Fibroblast of lung (primary cell): Measurements from ENCODE around the gene MINPP1. TPM values are rescaled to one million over a fixed set of nuclear protein-coding genes. Genes with fewer than 3 reads are reported as not detected.

ENCODE experiments used
- DNase-seq, 2 donors: peaks; one replicate each; pipeline versions ENCODE4 v3.0.0 to v3.0.0-alpha.2; 2010; ENCODE audit warnings: low read depth in 2 of 2
- H2AFZ ChIP-seq: 2 replicates; pipeline ENCODE4 v1.5.1; 2012; ENCODE audit warnings: low read length, control low read depth, inconsistent platforms
- H3K27ac ChIP-seq: 2 replicates; pipeline ENCODE4 v1.5.1; 2011; ENCODE audit warnings: low read length, control low read depth; ENCODE audit not compliant: insufficient read depth
- H3K27me3 ChIP-seq: 2 replicates; pipeline ENCODE4 v1.5.1; 2011; ENCODE audit warnings: mild to moderate bottlenecking, low read length; ENCODE audit not compliant: control insufficient read depth, insufficient read depth
- H3K36me3 ChIP-seq: 2 replicates; pipeline ENCODE4 v1.5.1; 2011; ENCODE audit warnings: low read length; ENCODE audit not compliant: control insufficient read depth, insufficient read depth
- H3K4me1 ChIP-seq: 2 replicates; pipeline ENCODE4 v1.5.1; 2011; ENCODE audit warnings: low read length; ENCODE audit not compliant: control insufficient read depth, insufficient read depth; ENCODE audit errors: extremely low read depth
- H3K4me2 ChIP-seq: 2 replicates; pipeline ENCODE4 v1.5.1; 2011; ENCODE audit warnings: low read length, control low read depth; ENCODE audit not compliant: insufficient read depth; ENCODE audit errors: extremely low read depth
- H3K4me3 ChIP-seq, 4 experiments: fragments of 200-600 bp in 1 of 4; sonication (generic) in 1 of 4; replicated peaks in 1 of 4; 2 replicates each; pipeline ENCODE4 v1.5.1; 2011 to 2016; ENCODE audit warnings: low read length in 4 of 4, low read depth in 3 of 4, mild to moderate bottlenecking in 3 of 4, control low read depth in 2 of 4, inconsistent platforms in 1 of 4, mixed read lengths in 1 of 4; ENCODE audit not compliant: insufficient read depth in 1 of 4; ENCODE audit errors: control extremely low read depth in 1 of 4
- H3K79me2 ChIP-seq: 2 replicates; pipeline ENCODE4 v1.5.1; 2012; ENCODE audit warnings: mild to moderate bottlenecking, low read length, inconsistent platforms; ENCODE audit not compliant: control insufficient read depth, insufficient read depth
- H3K9ac ChIP-seq: 2 replicates; pipeline ENCODE4 v1.5.1; 2011; ENCODE audit warnings: mild to moderate bottlenecking, low read length, control low read depth; ENCODE audit not compliant: insufficient read depth
- H3K9me3 ChIP-seq: 2 replicates; pipeline ENCODE4 v1.5.1; 2012; ENCODE audit warnings: low read depth, low read length; ENCODE audit not compliant: control insufficient read depth, insufficient read depth
- H4K20me1 ChIP-seq: 2 replicates; pipeline ENCODE4 v1.5.1; 2011; ENCODE audit warnings: low read length; ENCODE audit not compliant: control insufficient read depth, insufficient read depth; ENCODE audit errors: extremely low read depth
- CTCF ChIP-seq, 2 donors: IDR thresholded peaks in 1 of 2; conservative IDR thresholded peaks in 1 of 2; 1 replicate in 1 of 2; 2 replicates in 1 of 2; pipeline ENCODE4 v1.5.1; 2011 to 2012; ENCODE audit warnings: low read length in 2 of 2, control low read depth in 1 of 2, inconsistent platforms in 1 of 2, low read depth in 1 of 2, mild to moderate bottlenecking in 1 of 2
- EZH2 ChIP-seq: IDR thresholded peaks from 2 replicates; pipeline ENCODE4 v1.5.1; 2012; ENCODE audit warnings: low read length, control low read depth, mild to moderate bottlenecking; ENCODE audit errors: missing control alignments
- polyA plus RNA-seq, 2 donors: library from polyadenylated mRNA; depleted of rRNA in 1 of 2; stranded (reverse) in 1 of 2; unstranded in 1 of 2; fragments of >200 nt; gene quantifications; 2 replicates each; pipeline ENCODE4 v1.2.1, GENCODE V29; 2011 to 2012; ENCODE audit warnings: missing spikeins in 1 of 2
- total RNA-seq: library from RNA; depleted of rRNA; stranded (reverse); fragments of >200 nt; gene quantifications from 2 replicates; pipeline ENCODE4 v1.2.1, GENCODE V29; 2014

MINPP1 gene
- total and polyA plus RNA-seq, 2 donors (not counting 1 experiment from before 2014, with no cell fraction given) = 18.5 to 24.4 TPM

GRCh38 chr10:87500646-87501048 is 4.0 kb upstream of the MINPP1 start:
- H4K20me1 ChIP-seq = no peaks in the 10 kb centered on the region
- no peaks in the 10 kb centered on the region for H3K9me3 ChIP-seq
- peak in 1 of 2 donors; percentile 16 for DNase-seq
- H3K79me2 ChIP-seq = peaks cover 7% of the 10 kb centered on the region
- no peak overlapping the region for H3K9ac ChIP-seq
- no peak overlapping the region for H2AFZ ChIP-seq
- no peak overlapping the region for H3K4me2 ChIP-seq
- no peak overlapping the region for H3K27ac ChIP-seq
- TF ChIP-seq CTCF (conservative IDR thresholded peaks at IDR 0.05 in 1 of 2, IDR thresholded peaks at IDR 0.05 in 1 of 2; ENCODE audit: low read depth in 1 of 2, low read length in 2 of 2) (no peak), EZH2 (no peak)
- H3K4me1 ChIP-seq = no peaks in the 10 kb centered on the region
- H3K36me3 ChIP-seq = no peaks in the 10 kb centered on the region
- no peak overlapping the region for H3K4me3 ChIP-seq
- H3K27me3 ChIP-seq = no peaks in the 10 kb centered on the region

GRCh38 chr10:87503401-87503800 is 1.3 kb upstream of the MINPP1 start:
- no peak overlapping the region for H2AFZ ChIP-seq
- no peak overlapping the region for H3K9ac ChIP-seq
- H3K9me3 ChIP-seq = no peaks in the 10 kb centered on the region
- H4K20me1 ChIP-seq = no peaks in the 10 kb centered on the region
- H3K27me3 ChIP-seq = no peaks in the 10 kb centered on the region
- H3K4me1 ChIP-seq = no peaks in the 10 kb centered on the region
- DNase-seq = no peak
- no peaks in the 10 kb centered on the region for H3K36me3 ChIP-seq
- H3K79me2 ChIP-seq = peaks cover 26% of the 10 kb centered on the region
- peak overlapping the region; percentile 97 for H3K4me2 ChIP-seq
- no peak overlapping the region for H3K27ac ChIP-seq
- no peak for TF ChIP-seq CTCF (conservative IDR thresholded peaks at IDR 0.05 in 1 of 2, IDR thresholded peaks at IDR 0.05 in 1 of 2; ENCODE audit: low read depth in 1 of 2, low read length in 2 of 2)
- no peak for TF ChIP-seq EZH2
- H3K4me3 ChIP-seq = no peak overlapping the region

- Histone ChIP-seq H3K27me3 (no peaks in the 10 kb centered on the region), H3K4me1 (no peaks in the 10 kb centered on the region), H3K9ac (peak overlapping the region; percentile 63), H4K20me1 (no peaks in the 10 kb centered on the region), H3K4me2 (peak overlapping the region; percentile 97), H2AFZ (peak overlapping the region; percentile 94), H3K9me3 (no peaks in the 10 kb centered on the region), H3K36me3 (no peaks in the 10 kb centered on the region), H3K4me3 (peak overlapping the region; percentile 87 to 95 (median 90)), H3K79me2 (peaks cover 26% of the 10 kb centered on the region), H3K27ac (peak overlapping the region; percentile 71)
- no peak for TF ChIP-seq EZH2
- no peak for TF ChIP-seq CTCF (conservative IDR thresholded peaks at IDR 0.05 in 1 of 2, IDR thresholded peaks at IDR 0.05 in 1 of 2; ENCODE audit: low read depth in 1 of 2, low read length in 2 of 2)
- peak; percentile 7 to 69 for DNase-seq
These were observed 807 bp upstream of the MINPP1 start for GRCh38 chr10:87503886-87504285.
